K562 (cell line): ENCODE data around the gene ADNP2.

ENCODE experiments used
- HNRNPUL1 ChIP-seq: fragments of 200-400 bp; formaldehyde crosslinking; IDR thresholded peaks from 2 replicates; pipeline ENCODE4 v1.6.1; 2017; ENCODE audit warnings: low read length
- PCBP2 ChIP-seq: fragments of 200-400 bp; formaldehyde crosslinking; IDR thresholded peaks from 2 replicates; pipeline ENCODE4 v1.6.1; 2018; ENCODE audit warnings: low read length, low read depth, mild to moderate bottlenecking, moderate library complexity; ENCODE audit not compliant: poor library complexity, severe bottlenecking
- TF ChIP-seq, protein P1 (sequence below): fragments of 450-650 bp; formaldehyde crosslinking; IDR thresholded peaks from 2 replicates; pipeline ENCODE4 v1.4.0; 2022; ENCODE audit warnings: missing genetic modification characterization
- TF ChIP-seq, protein P2 (sequence below): sonication (generic); formaldehyde crosslinking; IDR thresholded peaks from 2 replicates; pipeline ENCODE4 v1.8.1; 2023; ENCODE audit warnings: mild to moderate bottlenecking, missing genetic modification reagents

- TF ChIP-seq, protein P1, sequence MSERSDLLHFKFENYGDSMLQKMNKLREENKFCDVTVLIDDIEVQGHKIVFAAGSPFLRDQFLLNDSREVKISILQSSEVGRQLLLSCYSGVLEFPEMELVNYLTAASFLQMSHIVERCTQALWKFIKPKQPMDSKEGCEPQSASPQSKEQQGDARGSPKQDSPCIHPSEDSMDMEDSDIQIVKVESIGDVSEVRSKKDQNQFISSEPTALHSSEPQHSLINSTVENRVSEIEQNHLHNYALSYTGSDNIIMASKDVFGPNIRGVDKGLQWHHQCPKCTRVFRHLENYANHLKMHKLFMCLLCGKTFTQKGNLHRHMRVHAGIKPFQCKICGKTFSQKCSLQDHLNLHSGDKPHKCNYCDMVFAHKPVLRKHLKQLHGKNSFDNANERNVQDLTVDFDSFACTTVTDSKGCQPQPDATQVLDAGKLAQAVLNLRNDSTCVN (CRISPR knock-in tag): no peak
- TF ChIP-seq PCBP2 (no peak), HNRNPUL1 (no peak)
- TF ChIP-seq, protein P2, sequence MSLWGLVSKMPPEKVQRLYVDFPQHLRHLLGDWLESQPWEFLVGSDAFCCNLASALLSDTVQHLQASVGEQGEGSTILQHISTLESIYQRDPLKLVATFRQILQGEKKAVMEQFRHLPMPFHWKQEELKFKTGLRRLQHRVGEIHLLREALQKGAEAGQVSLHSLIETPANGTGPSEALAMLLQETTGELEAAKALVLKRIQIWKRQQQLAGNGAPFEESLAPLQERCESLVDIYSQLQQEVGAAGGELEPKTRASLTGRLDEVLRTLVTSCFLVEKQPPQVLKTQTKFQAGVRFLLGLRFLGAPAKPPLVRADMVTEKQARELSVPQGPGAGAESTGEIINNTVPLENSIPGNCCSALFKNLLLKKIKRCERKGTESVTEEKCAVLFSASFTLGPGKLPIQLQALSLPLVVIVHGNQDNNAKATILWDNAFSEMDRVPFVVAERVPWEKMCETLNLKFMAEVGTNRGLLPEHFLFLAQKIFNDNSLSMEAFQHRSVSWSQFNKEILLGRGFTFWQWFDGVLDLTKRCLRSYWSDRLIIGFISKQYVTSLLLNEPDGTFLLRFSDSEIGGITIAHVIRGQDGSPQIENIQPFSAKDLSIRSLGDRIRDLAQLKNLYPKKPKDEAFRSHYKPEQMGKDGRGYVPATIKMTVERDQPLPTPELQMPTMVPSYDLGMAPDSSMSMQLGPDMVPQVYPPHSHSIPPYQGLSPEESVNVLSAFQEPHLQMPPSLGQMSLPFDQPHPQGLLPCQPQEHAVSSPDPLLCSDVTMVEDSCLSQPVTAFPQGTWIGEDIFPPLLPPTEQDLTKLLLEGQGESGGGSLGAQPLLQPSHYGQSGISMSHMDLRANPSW: no peak
Observed at GRCh38 chr18:80088036-80088435, 21.0 kb upstream of the ADNP2 start.
